Measurements from ENCODE around the gene LRP1B. TPM values are rescaled to one million over a fixed set of nuclear protein-coding genes. Genes with fewer than 3 reads are reported as not detected.
"Not testable (repeated sequence)": the region's sequence is repeated elsewhere in the genome, so short reads cannot be mapped to it uniquely, and the experiment has no call there.

The LRP1B gene
- total RNA-seq, 1 donor from 2014 or later, result 8.8 TPM

- DNase-seq (ENCODE audit: extremely low spot score in 2 of 2), result no peak
- H3K27ac ChIP-seq, result no peak overlapping the region
- H3K4me3 ChIP-seq, result no peak overlapping the region
- no peaks in the 10 kb centered on the region for H3K9me3 ChIP-seq
- no peaks in the 10 kb centered on the region for H3K27me3 ChIP-seq
- H3K36me3 ChIP-seq, result no peaks in the 10 kb centered on the region
- no peaks in the 10 kb centered on the region for H3K4me1 ChIP-seq
- TF ChIP-seq, protein P1, sequence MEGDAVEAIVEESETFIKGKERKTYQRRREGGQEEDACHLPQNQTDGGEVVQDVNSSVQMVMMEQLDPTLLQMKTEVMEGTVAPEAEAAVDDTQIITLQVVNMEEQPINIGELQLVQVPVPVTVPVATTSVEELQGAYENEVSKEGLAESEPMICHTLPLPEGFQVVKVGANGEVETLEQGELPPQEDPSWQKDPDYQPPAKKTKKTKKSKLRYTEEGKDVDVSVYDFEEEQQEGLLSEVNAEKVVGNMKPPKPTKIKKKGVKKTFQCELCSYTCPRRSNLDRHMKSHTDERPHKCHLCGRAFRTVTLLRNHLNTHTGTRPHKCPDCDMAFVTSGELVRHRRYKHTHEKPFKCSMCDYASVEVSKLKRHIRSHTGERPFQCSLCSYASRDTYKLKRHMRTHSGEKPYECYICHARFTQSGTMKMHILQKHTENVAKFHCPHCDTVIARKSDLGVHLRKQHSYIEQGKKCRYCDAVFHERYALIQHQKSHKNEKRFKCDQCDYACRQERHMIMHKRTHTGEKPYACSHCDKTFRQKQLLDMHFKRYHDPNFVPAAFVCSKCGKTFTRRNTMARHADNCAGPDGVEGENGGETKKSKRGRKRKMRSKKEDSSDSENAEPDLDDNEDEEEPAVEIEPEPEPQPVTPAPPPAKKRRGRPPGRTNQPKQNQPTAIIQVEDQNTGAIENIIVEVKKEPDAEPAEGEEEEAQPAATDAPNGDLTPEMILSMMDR (IDR thresholded peaks at IDR 0.05), result no peak
- TF ChIP-seq POLR2AphosphoS5 (IDR thresholded peaks at IDR 0.05; ENCODE audit: insufficient read depth in 1 of 2, low read depth in 1 of 2), result no peak
- no peak for TF ChIP-seq POLR2A (IDR thresholded peaks at IDR 0.05)
- intact Hi-C loops (cut with DNase I), result no loop called here
These were observed 1690.0 kb downstream of the LRP1B start for GRCh38 chr2:140440815-140441214.

DNA sequence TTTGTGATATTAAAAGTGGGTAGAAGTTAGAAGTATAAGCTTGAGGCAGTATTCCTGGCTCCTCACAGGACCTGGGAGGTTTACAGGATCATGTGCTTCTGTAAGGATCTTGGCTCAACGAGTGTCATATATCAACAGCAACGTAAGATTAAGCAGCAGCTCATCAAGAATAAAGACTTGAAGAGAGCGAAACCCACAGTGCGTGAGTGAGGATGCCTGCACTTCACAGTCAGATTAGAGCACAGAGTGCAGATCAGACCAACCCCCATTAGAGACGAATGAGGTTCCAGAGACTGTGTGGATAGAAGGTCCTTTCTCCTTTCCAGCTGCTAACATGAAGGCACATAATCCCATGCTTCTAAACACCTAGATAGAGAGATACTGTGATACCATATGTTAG lies 1693.9 kb downstream of the LRP1B start:
- no peaks in the 10 kb centered on the region for H3K27me3 ChIP-seq
- H3K27ac ChIP-seq, result no peak overlapping the region
- no peaks in the 10 kb centered on the region for H3K36me3 ChIP-seq
- no peaks in the 10 kb centered on the region for H3K9me3 ChIP-seq
- no peak overlapping the region for H3K4me3 ChIP-seq
- TF ChIP-seq POLR2A (IDR thresholded peaks at IDR 0.05), result no peak
- TF ChIP-seq POLR2AphosphoS5 (IDR thresholded peaks at IDR 0.05; ENCODE audit: insufficient read depth in 1 of 2, low read depth in 1 of 2), result no peak
- TF ChIP-seq, protein P1 (IDR thresholded peaks at IDR 0.05), result no peak
- H3K4me1 ChIP-seq, result no peaks in the 10 kb centered on the region
- intact Hi-C loops (cut with DNase I), result no loop called here
- DNase-seq (ENCODE audit: extremely low spot score in 2 of 2), result no peak

GRCh38 chr2:140427033-140427432 lies 1703.8 kb downstream of the LRP1B start:
- H3K36me3 ChIP-seq; H3K27me3 ChIP-seq; H3K4me3 ChIP-seq; H3K4me1 ChIP-seq; H3K27ac ChIP-seq; intact Hi-C loops (cut with DNase I); H3K9me3 ChIP-seq; DNase-seq (ENCODE audit: extremely low spot score in 2 of 2): not testable (repeated sequence)

DNA sequence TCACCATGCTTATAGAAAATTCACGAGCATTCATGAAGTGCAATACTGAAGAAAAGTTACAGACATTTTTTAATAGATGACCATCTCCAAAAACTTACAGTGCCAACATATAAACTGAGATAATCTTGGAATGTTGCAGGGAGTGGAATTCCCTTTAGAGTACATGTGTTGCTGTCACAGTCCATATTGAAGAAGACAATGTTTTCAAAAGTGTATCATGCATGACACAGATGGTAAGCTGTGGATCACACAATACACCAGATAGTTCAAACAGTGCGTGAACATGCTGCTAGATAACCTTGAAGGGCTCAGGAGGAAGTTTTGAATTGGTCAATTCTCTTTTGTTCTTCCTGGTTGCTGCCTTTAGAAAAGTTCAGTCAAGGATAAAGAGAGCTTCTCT lies 1706.3 kb downstream of the LRP1B start:
- intact Hi-C loops (cut with DNase I), result no loop called here
- TF ChIP-seq POLR2AphosphoS5 (IDR thresholded peaks at IDR 0.05; ENCODE audit: insufficient read depth in 1 of 2, low read depth in 1 of 2), result no peak
- no peak for TF ChIP-seq POLR2A (IDR thresholded peaks at IDR 0.05)
- TF ChIP-seq, protein P1 (IDR thresholded peaks at IDR 0.05), result no peak
- no peaks in the 10 kb centered on the region for H3K27me3 ChIP-seq
- H3K9me3 ChIP-seq, result no peaks in the 10 kb centered on the region
- DNase-seq (ENCODE audit: extremely low spot score in 2 of 2), result no peak
- H3K4me3 ChIP-seq, result no peak overlapping the region
- H3K27ac ChIP-seq, result no peak overlapping the region
- H3K36me3 ChIP-seq, result no peaks in the 10 kb centered on the region
- no peaks in the 10 kb centered on the region for H3K4me1 ChIP-seq

DNA sequence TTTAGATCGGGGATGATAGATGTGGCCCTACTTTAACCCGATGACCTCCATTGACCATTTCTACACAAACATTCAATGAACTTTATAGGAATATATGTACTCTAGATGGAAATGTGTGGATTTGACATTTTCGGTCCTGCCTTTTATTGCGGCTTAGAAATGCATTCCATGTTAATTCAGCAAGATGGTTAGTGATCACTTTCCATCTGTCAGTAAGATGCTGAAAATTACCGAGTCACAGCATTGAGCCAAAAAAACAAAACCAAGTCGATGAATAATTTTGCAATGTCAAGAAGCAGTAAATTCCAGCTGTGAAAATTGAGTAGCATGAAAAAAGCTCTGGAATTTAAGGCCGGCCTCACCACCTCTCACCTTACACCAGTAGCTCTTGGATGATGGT lies 1708.1 kb downstream of the LRP1B start:
- no peak for DNase-seq (ENCODE audit: extremely low spot score in 2 of 2)

More for the DNA sequence above, 1708.1 kb downstream of the LRP1B start:
- Histone ChIP-seq H3K9me3 (no peaks in the 10 kb centered on the region), H3K27ac (no peak overlapping the region), H3K27me3 (no peaks in the 10 kb centered on the region), H3K4me1 (no peaks in the 10 kb centered on the region), H3K36me3 (no peaks in the 10 kb centered on the region), H3K4me3 (no peak overlapping the region)
- intact Hi-C loops (cut with DNase I), result no loop called here
- TF ChIP-seq, protein P1 (IDR thresholded peaks at IDR 0.05), result no peak
- no peak for TF ChIP-seq POLR2A (IDR thresholded peaks at IDR 0.05)
- no peak for TF ChIP-seq POLR2AphosphoS5 (IDR thresholded peaks at IDR 0.05; ENCODE audit: insufficient read depth in 1 of 2, low read depth in 1 of 2)

Data from vagina (tissue), 2 donors.